Esophagus squamous epithelium (tissue), 4 donors: Measurements from ENCODE around the gene CAPN12.

Experiments
- POLR2A ChIP-seq, 4 donors: fragments of 450-650 bp; IDR thresholded peaks; one replicate each; pipeline ENCODE4 v1.6.1; 2017; ENCODE audit warnings: antibody characterized with exemption in 4 of 4, mild to moderate bottlenecking in 4 of 4, moderate library complexity in 3 of 4
- TF ChIP-seq, protein P1 (sequence below), 6 experiments: fragments of 450-650 bp in 4 of 6; fragments of 200-600 bp in 2 of 6; sonication (generic) in 2 of 6; IDR thresholded peaks; one replicate each; pipeline ENCODE4 v1.5.1; 2016 to 2019; ENCODE audit warnings: antibody characterized with exemption in 6 of 6, mild to moderate bottlenecking in 4 of 6, moderate library complexity in 4 of 6

DNA sequence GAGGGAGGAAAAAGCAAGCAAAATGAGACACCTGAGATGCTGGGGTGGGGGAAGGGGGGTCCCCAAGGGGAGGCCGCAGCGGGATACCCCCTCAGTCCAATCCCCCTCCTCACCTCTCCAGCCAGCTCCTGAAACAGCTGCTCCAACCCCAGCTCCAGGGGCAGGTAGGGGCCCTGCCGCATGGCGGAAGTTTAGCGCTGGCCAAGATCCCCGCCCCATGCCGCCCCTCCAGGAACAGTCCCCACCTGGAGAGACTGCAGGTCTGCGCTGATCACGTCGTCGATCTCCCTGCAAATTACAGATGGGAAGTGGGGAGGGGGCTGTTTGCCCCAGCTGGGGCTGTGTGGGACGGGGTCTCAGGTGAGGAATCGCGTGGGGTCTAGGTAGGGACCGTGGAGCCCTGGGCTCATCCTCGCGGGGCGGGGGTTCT is 9.0 kb downstream of the CAPN12 start:
- TF ChIP-seq, protein P1, sequence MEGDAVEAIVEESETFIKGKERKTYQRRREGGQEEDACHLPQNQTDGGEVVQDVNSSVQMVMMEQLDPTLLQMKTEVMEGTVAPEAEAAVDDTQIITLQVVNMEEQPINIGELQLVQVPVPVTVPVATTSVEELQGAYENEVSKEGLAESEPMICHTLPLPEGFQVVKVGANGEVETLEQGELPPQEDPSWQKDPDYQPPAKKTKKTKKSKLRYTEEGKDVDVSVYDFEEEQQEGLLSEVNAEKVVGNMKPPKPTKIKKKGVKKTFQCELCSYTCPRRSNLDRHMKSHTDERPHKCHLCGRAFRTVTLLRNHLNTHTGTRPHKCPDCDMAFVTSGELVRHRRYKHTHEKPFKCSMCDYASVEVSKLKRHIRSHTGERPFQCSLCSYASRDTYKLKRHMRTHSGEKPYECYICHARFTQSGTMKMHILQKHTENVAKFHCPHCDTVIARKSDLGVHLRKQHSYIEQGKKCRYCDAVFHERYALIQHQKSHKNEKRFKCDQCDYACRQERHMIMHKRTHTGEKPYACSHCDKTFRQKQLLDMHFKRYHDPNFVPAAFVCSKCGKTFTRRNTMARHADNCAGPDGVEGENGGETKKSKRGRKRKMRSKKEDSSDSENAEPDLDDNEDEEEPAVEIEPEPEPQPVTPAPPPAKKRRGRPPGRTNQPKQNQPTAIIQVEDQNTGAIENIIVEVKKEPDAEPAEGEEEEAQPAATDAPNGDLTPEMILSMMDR (IDR thresholded peaks at IDR 0.05) = no peak
- TF ChIP-seq POLR2A (IDR thresholded peaks at IDR 0.05) = no peak
